Stimulated activated CD8-positive, alpha-beta memory T cell treated with anti-CD3 and anti-CD28 coated beads, Interleukin-15, amount 100 ng/mL, for 24 hours (primary cell): ENCODE measurements around the gene MKLN1.

Experiments
- DNase-seq: peaks from one replicate; pipeline ENCODE4 v3.0.0-alpha.2; 2020; ENCODE audit warnings: low read depth

MKLN1 gene

GRCh38 chr7:131522325-131522930 is 194.8 kb downstream of the MKLN1 start:
- no peak for DNase-seq

DNA sequence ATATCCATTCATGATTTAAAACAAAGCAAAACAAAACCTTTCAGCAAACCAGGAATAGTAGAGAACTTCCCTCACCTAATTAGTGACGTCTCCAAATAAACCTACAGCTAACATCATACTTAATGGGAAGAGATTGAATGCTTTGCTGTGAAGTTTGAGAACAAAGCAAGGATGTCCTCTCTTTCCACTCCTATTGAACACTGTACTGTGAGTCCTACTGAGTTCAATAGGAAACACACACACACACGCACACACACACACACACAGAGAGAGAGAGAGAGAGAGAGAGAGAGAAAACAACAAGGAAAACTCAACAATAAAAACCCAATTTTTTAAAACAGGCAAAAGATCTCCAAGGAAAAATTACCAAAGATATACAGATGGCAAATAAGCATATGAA is 196.4 kb downstream of the MKLN1 start:
- DNase-seq, result no peak

GRCh38 chr7:131524703-131525102 is 197.0 kb downstream of the MKLN1 start:
- no peak for DNase-seq

- no peak for DNase-seq
These were observed 198.1 kb downstream of the MKLN1 start for GRCh38 chr7:131525820-131526219.

GRCh38 chr7:131527456-131527855 is 199.8 kb downstream of the MKLN1 start:
- DNase-seq, result no peak

GRCh38 chr7:131529179-131529578 is 201.5 kb downstream of the MKLN1 start:
- no peak for DNase-seq

DNA sequence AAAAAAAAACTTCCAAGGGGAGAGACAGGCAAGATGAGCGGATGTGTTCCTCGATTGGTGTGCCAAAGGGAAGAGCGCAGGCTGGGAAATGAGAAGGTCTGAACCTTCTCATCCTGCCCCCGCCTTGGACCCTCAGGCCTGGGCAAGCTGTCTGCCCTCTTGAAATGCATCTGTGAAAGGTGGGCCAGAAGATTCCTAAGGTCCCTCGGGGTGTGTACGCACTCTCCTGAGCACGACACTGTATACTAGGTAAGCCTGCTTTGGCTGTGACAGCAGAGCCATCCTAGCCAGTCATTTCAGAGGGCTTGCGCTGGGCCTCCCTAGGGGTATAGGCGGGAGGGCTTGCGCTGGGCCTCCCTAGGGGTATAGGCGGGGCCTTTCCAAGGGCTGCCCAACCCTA is 201.9 kb downstream of the MKLN1 start:
- DNase-seq, result no peak

GRCh38 chr7:131530137-131530536 is 202.5 kb downstream of the MKLN1 start:
- no peak for DNase-seq

GRCh38 chr7:131532570-131533091 is 205.0 kb downstream of the MKLN1 start:
- no peak for DNase-seq

GRCh38 chr7:131533151-131533559 is 205.5 kb downstream of the MKLN1 start:
- no peak for DNase-seq

DNA sequence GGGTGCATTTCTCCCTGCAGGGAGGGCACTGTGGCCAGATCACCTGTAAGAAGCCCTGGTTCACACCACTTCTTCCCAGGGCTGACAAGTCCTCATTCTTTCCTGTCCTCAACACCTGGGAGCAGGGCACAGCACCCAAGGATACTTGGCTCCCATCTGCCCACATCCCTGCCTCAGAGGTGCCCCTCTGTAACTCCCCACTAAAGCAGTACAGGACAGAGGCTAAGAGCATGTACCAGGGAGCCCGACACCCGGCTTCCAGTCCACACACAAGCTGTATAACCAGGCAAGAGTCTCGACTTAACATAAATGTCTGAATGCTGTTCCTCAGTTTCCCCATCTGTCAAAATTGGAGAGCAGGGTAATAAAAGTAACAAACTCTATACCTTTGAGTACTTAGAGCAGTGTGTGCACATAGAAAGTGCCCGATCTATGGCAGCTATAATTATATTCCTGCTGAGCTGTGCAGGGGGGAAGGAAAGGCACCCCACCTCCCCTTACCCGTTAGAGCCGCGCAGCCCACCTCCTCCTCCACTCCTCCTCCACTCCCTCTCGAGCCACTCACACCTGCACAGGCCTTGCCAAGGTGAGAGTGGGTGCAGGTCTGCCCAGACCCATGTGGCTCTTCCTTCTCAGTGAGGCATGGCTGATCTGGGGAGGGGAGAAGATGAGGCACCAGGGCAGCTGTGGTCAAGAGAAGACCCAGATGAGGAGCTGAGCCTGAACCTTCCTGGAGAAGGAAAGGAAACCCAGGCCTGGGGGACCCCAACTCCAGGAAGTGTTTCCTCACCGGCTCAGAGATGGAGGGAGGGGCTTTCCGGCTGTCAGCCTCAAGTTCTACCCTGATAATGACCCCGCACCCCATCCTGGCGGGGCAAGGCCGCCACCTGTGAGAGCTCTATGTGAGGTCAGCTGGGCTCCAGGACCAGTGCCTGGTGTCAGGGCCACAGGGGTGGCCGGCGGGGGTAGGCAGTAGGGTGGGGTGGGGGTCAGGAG is 206.2 kb downstream of the MKLN1 start:
- no peak for DNase-seq

GRCh38 chr7:131536361-131536849 is 208.7 kb downstream of the MKLN1 start:
- no peak for DNase-seq

- no peak for DNase-seq
These were observed 209.9 kb downstream of the MKLN1 start for GRCh38 chr7:131537571-131537978.

DNA sequence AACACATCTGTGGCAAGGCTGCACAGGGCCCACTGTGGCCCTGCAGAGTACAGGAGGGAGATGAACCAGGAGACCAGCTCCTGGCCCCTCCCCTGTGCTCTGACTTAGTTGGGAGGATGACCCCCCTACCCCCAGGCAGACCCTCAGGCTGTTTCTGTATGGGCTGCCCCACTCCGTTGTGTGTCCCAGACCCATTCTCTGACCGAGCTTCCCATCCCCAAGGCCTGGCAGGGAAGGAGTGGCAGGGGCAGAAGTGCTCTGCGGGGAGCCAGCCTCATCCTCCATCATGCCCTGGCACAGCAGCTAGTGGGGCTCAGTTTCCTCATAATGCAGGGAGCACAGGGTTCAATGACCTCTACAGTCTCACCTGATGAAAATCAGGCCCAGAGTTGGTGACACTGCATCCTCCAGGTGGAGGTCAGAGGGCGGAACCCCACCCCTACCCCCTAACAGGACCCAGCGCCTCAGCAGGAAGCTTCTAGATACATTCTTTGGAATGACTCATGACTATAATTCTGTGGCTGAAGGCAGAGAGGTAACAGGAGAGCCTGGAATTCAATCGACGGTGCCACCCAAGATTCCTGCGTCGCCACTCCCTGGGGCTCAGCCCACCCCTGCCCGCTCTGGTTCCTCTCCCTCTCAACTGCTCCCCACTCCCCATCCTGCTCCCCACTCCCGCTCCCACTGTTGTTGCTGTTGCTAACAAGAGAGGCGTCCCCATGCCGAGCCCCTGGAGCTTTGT is 210.6 kb downstream of the MKLN1 start:
- DNase-seq, result no peak

DNA sequence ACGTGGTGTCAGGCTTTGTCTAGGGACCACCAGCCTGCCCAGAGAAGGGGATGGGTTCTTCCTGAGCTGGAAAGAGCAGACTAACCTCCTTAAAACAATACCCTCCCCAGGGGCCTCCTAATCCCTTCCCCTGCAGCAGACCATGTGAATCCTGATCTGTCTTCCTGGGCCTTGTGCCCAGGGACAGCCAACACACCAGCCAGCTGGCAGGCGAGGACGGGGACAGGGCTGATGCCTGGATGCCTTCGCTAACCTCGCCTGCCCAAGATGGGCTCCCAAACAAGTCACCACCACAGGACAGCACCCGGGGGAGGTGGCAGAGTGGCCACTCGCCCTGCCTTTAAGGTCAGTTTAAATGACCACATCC is 211.1 kb downstream of the MKLN1 start:
- no peak for DNase-seq

DNA sequence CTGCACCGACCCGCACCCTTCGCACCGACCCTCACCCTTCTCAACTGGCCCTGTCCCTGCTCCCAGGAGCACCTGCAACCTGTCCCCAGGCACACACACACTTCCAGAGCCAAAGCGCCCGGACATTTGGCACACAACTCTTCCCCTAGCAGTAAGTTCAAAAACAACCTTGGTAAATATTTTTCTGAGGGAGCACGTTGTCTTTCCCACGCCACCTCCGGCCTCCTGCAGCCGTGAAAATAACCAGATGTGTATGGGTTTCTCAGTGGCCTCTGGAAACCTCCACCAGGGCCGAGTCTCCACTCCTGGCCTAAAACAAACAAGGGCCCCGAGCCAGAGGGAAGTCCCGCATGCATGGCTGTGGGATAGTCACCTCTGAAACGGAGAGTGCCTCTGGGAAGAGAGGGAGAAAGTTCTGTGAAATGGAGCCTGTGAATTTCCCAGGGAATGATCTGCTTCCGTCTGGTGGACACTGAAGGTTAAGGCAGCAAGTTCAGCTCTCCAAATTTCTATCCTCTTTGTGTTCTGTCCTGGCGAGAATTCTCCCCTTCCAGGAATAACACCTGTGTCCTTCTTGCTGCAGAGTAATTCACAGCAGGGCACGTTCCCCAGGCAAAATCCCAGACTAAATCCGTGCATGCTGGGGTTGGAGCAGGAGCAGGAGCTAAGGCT is 213.0 kb downstream of the MKLN1 start:
- DNase-seq, result no peak

- DNase-seq, result no peak
These were observed 215.6 kb downstream of the MKLN1 start for GRCh38 chr7:131543298-131543697.

- DNase-seq, result no peak
These were observed 216.3 kb downstream of the MKLN1 start for GRCh38 chr7:131544021-131544420.

DNA sequence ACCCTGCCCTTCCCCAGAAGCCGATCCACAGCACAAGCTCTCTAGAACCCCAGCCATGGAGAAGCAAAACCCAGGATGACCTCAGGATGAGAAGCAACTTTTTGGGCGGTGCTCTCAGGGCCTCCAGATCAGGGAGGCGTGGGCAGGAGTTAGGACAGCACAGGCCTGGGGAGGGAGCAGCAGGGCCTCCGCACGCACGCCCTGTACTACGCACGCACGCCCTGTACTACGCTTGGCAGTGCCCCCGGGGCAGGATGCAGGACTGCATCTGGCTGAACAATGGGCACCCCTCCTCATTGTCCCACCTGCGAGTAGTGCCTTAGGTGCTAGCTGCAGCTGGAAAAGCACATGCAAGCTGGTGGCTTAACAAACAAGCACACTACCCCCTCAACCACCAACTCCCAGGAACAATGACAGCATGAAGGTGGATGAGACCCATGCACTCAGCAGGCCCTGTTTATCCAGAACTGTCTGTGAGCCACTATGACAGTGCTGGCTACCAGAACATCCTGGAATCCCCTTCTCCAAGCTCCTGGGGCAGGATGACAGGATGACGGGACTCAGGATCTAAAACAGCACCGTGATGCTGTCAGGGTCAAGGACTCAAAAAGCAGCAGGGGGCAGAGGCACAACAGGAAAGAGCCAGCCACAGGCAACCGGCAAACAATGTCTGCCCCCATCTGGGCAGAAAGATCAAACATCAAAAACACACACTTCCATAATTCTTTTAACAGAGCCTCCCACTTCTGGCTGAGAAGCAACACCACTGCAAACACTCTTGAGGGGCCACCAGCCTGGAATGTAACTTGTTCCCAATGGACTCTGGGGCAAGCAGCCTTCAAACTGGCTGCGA is 217.0 kb downstream of the MKLN1 start:
- no peak for DNase-seq

- DNase-seq, result no peak
These were observed 218.4 kb downstream of the MKLN1 start for GRCh38 chr7:131546126-131546525.
